Activated CD4-positive, alpha-beta T cell treated with anti-CD3 and anti-CD28 coated beads, Interleukin-2, amount 50 U/mL, for 24 hours (primary cell): ENCODE results near the gene COG6.

Experiments
- DNase-seq, 2 donors: peaks; one replicate each; pipeline ENCODE4 v3.0.0-alpha.2; 2020; ENCODE audit warnings: low read depth in 1 of 2, low spot score in 1 of 2

Gene COG6

DNA sequence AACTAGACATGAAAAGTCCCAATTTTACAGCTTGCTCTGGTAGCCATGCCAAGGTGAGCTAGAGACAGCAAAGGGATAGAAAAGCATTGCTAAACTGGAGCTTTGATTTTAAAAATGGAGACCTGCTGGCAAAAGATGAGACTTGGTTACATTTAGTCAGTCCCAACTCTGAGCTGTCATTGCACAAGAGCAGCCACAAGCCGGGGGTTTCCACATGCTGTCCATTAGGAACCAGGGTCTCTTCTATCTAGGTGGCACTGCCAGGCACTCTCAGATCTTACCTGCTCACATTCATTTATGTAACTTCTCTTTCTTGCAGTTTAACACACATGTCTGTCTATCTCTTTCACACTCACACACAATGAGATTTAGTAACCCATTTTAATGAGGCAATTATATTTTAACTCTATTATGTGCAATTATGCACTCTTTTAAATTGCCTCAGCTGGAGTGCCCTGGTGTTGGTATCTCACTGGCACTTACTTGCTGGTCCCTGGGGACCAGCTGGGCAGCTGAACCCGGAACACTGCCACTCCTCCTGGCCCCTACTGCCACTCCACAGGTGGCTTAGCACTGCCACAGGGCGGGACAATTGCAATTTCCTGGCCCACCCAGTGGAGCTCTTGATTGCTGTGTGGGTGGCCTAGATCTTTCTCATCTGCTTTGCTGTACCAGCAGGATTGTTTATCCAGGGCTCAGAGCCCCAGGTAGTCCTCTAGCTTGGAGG, 112.5 kb downstream of the COG6 start:
- no peak for DNase-seq

DNA sequence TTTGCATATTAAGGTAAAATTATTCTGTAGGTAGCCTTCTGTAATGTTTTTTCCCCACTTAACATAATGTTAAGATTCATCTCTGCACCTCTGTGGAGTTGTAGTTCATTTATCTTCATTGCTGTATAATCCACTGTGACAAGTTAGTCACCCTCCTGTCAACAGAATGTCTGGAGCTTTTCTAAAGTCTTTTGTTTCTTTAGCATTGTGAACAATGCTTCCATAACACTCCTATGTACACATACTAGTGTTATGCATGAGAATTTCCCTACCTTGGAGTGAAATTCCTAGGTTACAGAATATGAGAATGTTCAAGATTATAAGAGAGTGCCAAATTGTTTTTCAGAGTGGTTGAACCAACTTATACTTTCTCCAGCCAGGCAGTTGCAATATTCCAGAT, 113.5 kb downstream of the COG6 start:
- no peak for DNase-seq

DNA sequence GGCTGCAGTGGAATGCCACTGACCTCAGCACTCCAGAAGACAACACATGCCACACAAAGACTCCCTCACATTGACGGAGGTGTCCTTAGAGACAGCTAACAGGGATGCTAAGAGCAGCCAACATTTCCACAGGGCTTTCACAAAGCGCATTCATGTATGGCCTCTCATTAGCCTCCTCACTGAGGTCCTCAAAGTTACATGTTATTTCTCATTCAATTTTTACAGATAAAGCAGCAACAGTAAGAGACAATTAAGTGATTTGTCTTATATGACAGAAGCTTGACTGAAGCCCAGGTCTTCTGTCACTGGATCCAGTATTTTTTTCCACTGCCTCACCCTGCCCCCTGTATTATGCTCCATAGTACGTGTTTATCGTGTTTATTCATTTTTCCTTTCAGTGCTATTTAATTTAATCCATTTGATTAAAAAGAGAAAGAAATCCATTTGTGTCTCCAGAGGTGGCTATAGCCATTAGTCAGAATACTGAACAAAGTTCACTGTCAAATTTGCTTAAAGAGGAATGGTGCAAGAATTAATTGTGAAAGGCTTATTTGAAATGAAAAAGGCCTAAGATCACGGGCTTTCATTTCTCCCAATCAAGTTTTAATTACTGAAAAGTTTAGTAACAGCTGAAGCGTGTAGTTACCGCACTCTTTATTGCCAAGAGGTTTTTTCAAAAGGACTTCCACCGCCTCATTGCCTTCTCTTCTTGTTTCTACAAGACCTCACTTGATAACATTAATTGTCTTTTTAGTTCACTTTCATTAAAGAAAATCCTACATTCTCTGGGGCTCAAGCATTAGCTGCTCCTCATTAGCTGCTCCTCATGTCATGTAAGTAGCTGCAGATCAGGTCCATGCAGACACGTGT, 115.0 kb downstream of the COG6 start:
- DNase-seq, result no peak

DNA sequence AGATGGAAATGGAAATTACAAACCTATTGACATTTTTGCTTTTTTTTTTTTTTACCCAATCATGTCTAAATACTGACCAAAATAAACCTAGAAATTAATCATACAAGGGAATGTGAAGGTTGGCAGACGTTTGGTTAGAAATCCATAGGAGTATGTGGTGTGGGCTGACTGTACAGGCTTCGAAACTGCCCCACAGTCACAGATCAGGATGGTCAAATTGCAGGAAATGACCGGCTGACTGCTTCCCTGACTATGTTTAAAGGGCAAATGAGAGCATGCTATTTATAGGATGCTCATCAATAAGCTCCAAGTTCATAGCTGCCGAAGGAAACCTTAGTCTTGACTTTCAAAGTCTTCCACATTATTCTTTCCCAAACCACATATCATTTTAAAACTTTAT, 118.4 kb downstream of the COG6 start:
- no peak for DNase-seq

DNA sequence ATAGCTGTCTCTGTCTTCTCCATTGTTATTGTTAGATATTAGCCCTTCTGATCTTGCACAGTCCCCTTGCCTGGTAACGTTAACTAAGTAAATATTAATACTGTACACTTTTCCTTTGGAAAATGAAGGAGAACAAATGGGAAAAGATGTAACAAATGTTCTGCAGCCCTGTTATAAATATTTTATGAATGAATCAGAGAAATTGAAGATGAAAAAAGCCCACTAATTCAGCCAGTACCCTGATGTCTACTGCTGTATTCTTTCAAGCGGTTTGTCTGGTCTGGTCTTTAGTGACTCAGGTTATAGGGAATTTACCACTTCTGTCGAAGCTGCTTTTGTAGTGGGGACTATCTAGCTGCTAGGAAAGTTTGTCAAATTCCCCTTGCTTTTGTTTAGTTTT, 121.0 kb downstream of the COG6 start:
- peak in 1 of 2 donors; percentile 39 for DNase-seq

DNA sequence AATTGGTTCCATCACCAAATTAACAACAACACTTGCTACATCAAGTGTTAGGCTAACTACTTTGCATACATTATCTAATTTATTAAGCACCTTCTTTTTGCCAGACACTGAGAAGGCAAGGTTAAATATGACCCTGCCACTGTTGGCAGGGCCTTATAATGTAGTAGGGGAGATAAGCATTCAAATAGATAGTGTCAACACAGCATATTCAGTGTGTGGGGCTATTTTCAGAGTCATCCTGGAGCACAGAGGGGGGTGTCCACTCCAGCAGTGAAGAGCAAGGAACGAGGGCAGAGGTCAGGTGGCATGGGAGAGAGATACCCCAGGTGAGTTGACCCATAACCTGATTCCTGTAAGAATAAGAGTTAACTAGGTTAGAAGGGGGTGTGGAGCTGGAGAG, 121.6 kb downstream of the COG6 start:
- no peak for DNase-seq

DNA sequence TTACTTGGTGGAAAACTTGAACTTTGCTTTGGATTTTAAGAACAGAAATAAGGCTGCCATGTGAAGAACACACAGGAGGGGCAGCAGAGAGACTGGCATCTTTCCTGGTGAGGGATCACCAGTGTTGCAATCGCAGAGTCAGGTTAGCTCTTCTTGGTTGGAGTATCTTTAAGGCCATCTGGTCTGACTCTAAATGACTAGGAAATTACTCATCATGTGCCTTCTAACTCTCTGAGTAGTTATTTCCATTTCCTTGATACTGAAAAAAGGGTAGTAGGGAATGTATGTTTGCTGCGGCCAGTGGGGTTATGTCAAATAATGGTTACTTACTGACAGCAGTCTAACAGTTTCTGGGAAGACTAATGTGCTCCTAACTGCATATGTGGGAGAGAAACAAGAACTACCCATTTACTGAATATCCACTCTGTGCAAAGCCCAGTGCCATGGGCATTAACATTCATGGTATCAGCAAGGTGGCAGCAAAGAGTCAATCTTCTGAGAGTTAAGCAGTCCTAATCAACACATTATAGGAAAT, 122.1 kb downstream of the COG6 start:
- DNase-seq, result peak in 1 of 2 donors; percentile 54

DNA sequence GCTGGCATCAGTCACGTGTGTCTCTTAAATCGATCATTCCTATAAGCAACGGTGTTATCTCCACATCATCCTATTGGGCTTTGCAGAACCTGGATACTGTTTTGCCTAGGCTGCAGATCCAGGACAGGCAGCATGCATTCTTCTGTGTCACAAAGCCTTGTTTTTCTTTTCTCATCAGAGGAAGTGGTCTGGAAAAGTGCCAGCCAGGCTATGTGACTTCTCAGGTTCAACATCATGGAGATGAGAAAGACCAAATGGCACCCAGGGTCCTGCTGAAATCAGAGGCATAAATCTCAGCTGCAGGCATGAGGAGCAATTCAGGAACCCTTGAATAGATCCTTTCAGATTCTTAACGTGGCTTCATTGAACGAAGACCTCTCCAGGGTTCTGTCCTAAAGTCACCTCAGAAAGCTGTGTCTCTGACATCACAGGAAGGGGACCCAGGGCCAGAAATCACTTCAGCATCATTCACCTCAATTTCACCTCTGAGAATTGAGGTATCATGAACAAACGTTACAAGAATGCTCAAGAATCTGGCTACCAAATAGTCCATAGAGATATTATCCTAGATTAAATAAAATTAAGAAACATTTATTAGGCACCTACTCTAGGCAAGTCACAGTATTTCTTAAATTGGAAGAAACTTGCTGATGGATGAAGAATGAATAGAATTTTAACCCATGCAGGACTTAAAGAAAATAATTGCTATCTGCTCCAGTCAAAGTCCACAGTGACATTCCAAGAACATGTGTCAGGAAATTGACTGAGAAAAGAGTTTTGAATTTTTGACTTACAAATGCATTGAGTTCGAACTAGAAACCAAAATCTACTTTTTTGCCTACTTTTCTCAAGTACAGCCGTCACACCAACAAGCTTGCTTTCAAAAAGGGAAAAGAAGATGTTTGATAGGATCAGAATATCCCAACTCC, 124.1 kb downstream of the COG6 start:
- no peak for DNase-seq

DNA sequence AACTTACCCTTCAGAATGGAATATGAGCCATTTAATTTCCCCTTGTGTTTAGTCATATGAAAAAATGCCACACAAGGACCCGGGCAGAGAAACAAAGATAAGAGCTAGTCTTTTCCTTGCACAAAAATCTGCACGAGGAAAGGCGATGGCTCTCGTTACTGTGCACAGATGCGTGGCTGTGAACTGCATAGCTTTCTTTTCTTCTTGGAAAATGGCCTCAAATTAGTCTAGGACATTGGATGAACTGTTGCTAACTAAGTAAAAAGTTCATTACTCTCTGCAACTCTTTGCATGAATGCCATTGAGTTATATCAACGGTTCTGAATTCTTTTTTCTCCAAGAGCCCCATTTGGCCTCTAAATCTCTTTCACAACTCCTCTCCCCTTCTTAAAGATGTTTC, 125.2 kb downstream of the COG6 start:
- DNase-seq, result no peak

DNA sequence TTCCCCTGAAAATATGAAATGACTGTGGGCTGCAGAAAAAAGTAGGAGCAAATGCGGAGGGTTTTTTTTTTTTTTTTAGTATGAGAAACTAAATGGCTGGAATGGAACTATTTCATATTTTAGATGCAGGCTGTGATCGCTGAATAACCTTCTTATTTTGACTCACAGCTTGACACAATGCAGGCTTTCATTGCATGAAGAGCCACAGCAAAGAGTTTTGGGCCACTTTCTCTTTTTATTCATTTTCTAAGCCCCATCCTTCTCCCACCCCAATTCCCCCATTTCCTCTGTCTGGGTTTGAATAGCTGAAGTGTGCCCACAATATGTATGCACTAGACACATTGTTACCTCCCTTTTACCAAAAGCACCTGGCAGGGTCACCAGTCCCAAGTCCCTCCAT, 125.9 kb downstream of the COG6 start:
- no peak for DNase-seq

DNA sequence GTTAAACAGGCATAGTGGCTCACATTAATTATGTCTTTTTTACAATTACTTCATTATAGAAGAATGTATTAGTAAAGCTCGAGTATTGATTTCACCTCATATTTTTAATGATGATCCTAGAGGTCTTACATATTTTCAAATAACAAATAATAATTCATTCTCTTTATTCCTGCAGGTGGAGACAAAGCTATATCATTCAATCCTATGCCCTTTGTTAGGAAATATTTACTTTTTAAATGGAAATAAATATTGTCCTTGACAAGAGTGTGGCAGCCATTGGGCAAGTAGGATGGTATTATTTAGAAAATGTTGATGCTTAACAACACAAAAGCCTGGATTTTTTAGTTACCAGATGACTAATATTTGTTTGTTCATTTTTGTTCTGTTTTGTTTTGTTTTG, 127.6 kb downstream of the COG6 start:
- no peak for DNase-seq

DNA sequence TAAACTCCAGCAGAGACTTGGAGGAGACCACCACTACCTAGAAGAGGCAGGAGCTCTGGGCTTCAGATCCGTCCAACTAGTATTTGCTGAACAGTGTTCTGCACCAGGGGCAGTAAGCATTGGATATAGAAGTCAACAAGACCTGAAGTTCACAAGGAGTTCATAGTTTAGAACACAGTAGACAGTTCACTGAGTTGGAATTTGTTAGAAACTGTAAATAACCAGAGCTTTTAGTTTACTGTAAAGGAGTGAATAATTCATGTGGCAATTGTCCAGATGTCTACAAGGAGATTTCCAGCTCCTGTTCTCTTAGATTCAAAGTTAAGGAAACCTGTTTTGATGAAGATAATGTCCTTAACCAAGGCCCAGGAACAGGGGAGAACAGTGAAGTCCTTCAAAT, 128.9 kb downstream of the COG6 start:
- no peak for DNase-seq

DNA sequence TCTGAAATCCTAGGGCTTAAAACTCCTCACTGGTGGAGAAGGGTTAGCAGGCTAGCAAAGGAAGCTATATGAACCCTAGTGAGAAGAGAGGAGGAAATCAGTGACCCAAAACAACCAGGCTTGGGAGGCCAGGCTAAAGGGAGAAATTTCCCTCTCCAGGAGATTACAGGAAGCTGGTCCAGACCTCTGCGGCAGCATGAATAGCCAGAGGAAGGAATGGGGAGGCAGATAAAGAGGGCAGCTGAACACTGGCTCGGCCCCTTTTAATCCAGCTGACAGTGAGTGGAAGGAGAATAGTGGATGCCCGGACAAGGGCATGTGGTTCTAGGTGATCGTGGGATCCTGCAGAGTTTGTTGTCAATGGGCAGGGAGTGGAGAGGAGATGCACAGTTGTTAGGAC, 130.6 kb downstream of the COG6 start:
- no peak for DNase-seq

DNA sequence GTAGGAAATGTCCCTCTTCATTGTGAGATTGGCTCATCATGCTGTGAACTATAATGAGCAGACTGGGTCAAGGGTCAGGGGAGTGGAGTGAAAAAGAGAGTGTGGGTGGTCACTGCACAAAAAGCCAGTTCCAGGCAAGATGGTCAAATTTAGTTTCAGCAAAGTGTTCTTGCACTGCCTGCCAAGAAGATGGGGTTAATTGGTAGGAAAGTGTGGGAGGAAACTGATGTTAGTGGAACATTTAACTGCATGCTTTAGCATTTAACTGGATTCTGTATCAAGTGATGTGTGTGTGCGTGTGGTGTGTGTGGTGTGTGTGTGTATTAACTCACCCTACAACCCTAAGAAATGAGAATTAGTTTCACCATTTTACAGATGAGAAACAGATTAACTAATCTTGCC, 131.6 kb downstream of the COG6 start:
- DNase-seq, result no peak

DNA sequence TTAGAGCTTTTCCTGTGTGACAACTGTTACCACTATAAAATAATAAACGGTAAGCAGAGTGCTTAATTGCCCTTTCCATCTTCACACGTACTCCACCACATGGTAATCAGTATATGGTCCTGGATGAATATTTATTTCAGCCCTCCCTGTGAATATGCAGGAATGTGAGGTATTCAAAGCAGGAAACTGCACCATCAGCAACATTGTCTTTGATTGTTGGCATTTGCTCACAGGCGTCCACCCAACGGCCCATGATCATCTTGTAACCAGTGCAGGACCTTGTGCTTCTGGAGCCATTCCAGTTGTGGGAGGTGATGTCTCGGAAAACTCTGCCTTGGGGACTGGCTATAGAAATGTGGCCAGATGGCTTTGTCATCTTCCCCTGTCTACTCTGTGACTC, 132.6 kb downstream of the COG6 start:
- DNase-seq, result no peak

DNA sequence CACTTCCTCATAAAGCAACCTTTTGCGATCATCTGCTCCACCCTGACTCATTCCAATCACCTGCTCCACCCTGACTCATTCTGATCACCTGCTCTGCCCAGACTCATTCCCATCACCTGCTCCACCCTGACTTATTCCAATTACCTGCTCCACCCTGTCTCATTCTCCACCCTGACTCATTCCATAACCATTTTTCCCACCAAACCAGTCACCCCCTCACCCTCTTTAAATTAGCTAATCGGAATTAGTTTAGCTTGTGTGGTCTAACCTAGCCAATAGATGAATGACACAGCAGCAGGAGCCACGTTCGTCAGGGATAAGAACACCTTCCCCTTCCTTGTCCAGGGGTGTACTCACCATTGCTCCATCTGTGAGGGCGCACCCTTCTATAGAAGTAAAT, 134.0 kb downstream of the COG6 start:
- DNase-seq, result no peak
